ENCODE results near the gene SNURF. TPM values are rescaled to one million over a fixed set of nuclear protein-coding genes. Genes with fewer than 3 reads are reported as not detected.
"Not testable (repeated sequence)": the region's sequence is repeated elsewhere in the genome, so short reads cannot be mapped to it uniquely, and the experiment has no call there.

The SNURF gene
- total and polyA plus RNA-seq, 2 experiments from 2014 or later, result 7.2 to 12.0 TPM

DNA sequence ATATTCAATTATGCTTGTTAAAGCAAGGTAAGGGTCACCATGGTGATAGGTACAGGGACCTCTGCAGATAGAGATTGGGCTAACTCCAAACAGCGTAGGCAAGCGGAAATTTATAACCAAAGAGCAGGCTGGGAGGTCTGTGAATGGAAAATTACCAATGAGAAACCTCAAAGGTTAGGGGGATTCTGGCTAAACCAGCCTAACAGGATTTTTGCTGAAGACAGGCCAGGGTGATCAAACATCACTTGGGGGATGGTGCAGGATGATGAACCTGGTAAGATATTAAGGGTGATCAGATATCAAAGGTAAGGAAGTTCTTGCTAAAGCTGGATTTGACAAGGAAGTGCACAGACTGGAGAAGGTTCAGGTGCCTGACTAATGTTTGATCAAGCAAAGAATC is 35.3 kb upstream of the SNURF start:
- Histone ChIP-seq H3K4me2 (no peak overlapping the region), H3K4me1 (ENCODE audit: insufficient read depth) (no peaks in the 10 kb centered on the region), H3K9me3 (ENCODE audit: low read depth) (no peaks in the 10 kb centered on the region), H3K79me2 (no peaks in the 10 kb centered on the region), H3K27ac (peak overlapping the region; percentile 27), H3K4me3 (no peak overlapping the region), H3K27me3 (no peaks in the 10 kb centered on the region), H3K36me3 (replicated peaks; ENCODE audit: insufficient read depth, low read depth) (no peaks in the 10 kb centered on the region), H2AFZ (no peak overlapping the region), H4K20me1 (ENCODE audit: insufficient read depth, poor library complexity, severe bottlenecking) (no peaks in the 10 kb centered on the region), H3K9me2 (replicated peaks; ENCODE audit: insufficient read depth) (no peaks in the 10 kb centered on the region)
- no peak for TF ChIP-seq CTCF (IDR thresholded peaks at IDR 0.05; ENCODE audit: poor library complexity)
- TF ChIP-seq EZH2 (IDR thresholded peaks at IDR 0.05; ENCODE audit: borderline replicate concordance), result no peak
- TF ChIP-seq EZH2phosphoT487 (IDR thresholded peaks at IDR 0.05; ENCODE audit: low read depth, severe bottlenecking, unreplicated experiment), result no peak
- WGBS (ENCODE audit: low lambda C conversion rate, missing lambda C conversion rate), result 72% methylated on average over 2 of the region's 2 CpGs
- no peak for DNase-seq (ENCODE audit: low spot score)

DNA sequence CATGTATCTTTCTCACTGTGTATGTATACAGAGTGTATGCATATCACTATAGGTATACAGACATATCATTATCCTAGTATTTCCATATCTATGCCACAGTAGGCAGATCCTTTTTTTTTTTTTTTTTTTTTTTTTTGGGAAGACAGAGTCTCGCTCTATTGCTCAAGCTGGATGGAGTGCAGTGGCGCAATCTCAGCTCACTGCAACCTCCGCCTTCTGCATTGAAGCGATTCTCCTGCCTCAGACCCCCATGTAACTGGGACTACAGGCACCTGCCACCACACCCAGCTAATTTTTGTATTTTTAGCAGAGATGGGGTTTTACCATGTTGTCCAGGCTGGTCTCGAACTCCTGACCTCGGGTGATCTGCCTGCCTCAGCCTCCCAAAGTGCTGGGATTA is 32.0 kb upstream of the SNURF start:
- not testable (repeated sequence) for H3K9me3 ChIP-seq (ENCODE audit: low read depth); H3K4me1 ChIP-seq (ENCODE audit: insufficient read depth); H4K20me1 ChIP-seq (ENCODE audit: insufficient read depth, poor library complexity, severe bottlenecking); H2AFZ ChIP-seq; H3K27me3 ChIP-seq; H3K27ac ChIP-seq; H3K36me3 ChIP-seq (replicated peaks; ENCODE audit: insufficient read depth, low read depth); H3K79me2 ChIP-seq; H3K4me3 ChIP-seq; H3K9me2 ChIP-seq (replicated peaks; ENCODE audit: insufficient read depth); H3K4me2 ChIP-seq; DNase-seq (ENCODE audit: low spot score)
- 90% methylated on average over 6 of the region's 6 CpGs for WGBS (ENCODE audit: low lambda C conversion rate, missing lambda C conversion rate)

DNA sequence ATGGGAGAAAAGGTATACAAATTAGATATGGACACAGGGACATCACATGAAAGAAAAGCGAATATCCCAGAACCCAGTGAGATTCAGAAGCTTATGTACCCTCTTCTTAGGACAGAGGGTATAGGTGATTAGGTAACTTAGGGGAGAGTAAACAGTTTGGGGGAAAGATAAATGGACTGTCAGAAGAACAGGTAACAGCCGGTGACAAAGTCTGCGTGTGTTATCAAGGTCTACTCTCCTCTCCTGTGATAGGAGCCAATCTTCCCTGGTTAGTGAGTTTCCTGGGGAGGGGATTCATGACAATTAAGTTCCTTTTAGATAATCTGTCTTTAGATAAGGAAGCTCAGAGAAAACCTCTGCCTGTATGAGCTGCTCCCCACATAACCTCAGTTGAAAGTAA is 30.6 kb upstream of the SNURF start:
- H4K20me1 ChIP-seq (ENCODE audit: insufficient read depth, poor library complexity, severe bottlenecking), result no peaks in the 10 kb centered on the region
- H3K4me3 ChIP-seq, result no peak overlapping the region
- H3K9me2 ChIP-seq (replicated peaks; ENCODE audit: insufficient read depth), result no peaks in the 10 kb centered on the region
- TF ChIP-seq EZH2 (IDR thresholded peaks at IDR 0.05; ENCODE audit: borderline replicate concordance), result no peak
- no peak for TF ChIP-seq CTCF (IDR thresholded peaks at IDR 0.05; ENCODE audit: poor library complexity)
- TF ChIP-seq EZH2phosphoT487 (IDR thresholded peaks at IDR 0.05; ENCODE audit: low read depth, severe bottlenecking, unreplicated experiment), result no peak
- no peak overlapping the region for H3K27ac ChIP-seq
- no peak overlapping the region for H2AFZ ChIP-seq
- no peak for DNase-seq (ENCODE audit: low spot score)
- H3K27me3 ChIP-seq, result no peaks in the 10 kb centered on the region
- no peaks in the 10 kb centered on the region for H3K4me1 ChIP-seq (ENCODE audit: insufficient read depth)
- H3K79me2 ChIP-seq, result no peaks in the 10 kb centered on the region
- no peaks in the 10 kb centered on the region for H3K36me3 ChIP-seq (replicated peaks; ENCODE audit: insufficient read depth, low read depth)
- 52% methylated on average over 3 of the region's 3 CpGs for WGBS (ENCODE audit: low lambda C conversion rate, missing lambda C conversion rate)
- no peaks in the 10 kb centered on the region for H3K9me3 ChIP-seq (ENCODE audit: low read depth)
- no peak overlapping the region for H3K4me2 ChIP-seq

- no peaks in the 10 kb centered on the region for H3K36me3 ChIP-seq (replicated peaks; ENCODE audit: insufficient read depth, low read depth)
- H3K9me2 ChIP-seq (replicated peaks; ENCODE audit: insufficient read depth), result no peaks in the 10 kb centered on the region
- no peaks in the 10 kb centered on the region for H3K9me3 ChIP-seq (ENCODE audit: low read depth)
- H4K20me1 ChIP-seq (ENCODE audit: insufficient read depth, poor library complexity, severe bottlenecking), result no peaks in the 10 kb centered on the region
- TF ChIP-seq EZH2phosphoT487 (IDR thresholded peaks at IDR 0.05; ENCODE audit: low read depth, severe bottlenecking, unreplicated experiment), result no peak
- TF ChIP-seq EZH2 (IDR thresholded peaks at IDR 0.05; ENCODE audit: borderline replicate concordance), result no peak
- TF ChIP-seq CTCF (IDR thresholded peaks at IDR 0.05; ENCODE audit: poor library complexity), result no peak
- no peaks in the 10 kb centered on the region for H3K27me3 ChIP-seq
- DNase-seq (ENCODE audit: low spot score), result no peak
- WGBS (ENCODE audit: low lambda C conversion rate, missing lambda C conversion rate), result 69% methylated on average over 2 of the region's 2 CpGs
- H3K4me3 ChIP-seq, result no peak overlapping the region
- H3K27ac ChIP-seq, result no peak overlapping the region
- H3K4me1 ChIP-seq (ENCODE audit: insufficient read depth), result no peaks in the 10 kb centered on the region
- H3K4me2 ChIP-seq, result no peak overlapping the region
- H2AFZ ChIP-seq, result no peak overlapping the region
- no peaks in the 10 kb centered on the region for H3K79me2 ChIP-seq
Measured at GRCh38 chr15:24924621-24925020, 30.2 kb upstream of the SNURF start.

DNA sequence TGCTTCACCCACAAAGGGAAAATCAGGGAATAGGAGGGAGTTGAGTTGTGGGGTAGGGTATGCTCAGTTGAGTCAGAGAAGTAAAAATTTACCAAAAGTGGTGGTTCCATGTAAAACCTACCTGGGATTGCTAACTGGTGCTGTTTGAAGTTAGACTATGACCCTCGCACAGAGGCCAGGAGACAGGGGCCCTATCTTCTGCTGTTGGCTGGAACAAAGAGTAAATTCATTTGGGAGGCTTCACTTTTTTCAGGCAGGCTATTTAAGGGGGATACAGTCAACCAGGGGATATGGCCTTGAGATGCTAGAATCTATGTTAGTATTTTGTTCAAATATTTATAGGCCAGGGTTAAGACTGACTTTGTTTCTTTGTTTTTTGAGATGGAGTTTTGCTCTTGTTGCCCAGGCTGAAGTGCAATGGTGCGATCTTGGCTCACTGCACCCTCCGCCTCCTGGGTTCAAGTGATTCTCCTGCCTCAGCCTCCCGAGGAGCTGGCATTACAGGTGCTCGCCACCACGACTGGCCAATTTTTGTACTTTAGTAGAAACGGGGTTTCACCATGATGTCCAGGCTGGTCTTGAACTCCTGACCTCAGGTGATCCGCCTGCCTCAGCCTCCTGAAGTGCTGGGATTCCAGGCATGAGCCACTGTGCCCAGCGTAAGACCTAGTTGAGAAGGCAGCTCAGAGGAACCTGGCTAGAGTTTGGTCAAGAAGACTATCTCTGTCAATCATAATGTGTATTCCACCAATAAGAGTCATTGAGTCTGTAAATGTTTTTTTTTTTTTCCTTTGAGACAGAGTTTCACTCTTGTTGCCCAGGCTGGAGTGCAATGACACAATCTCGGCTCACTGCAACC is 22.7 kb upstream of the SNURF start:
- H3K27ac ChIP-seq; H3K9me2 ChIP-seq (replicated peaks; ENCODE audit: insufficient read depth); H3K4me3 ChIP-seq; H2AFZ ChIP-seq; H3K79me2 ChIP-seq; H4K20me1 ChIP-seq (ENCODE audit: insufficient read depth, poor library complexity, severe bottlenecking); DNase-seq (ENCODE audit: low spot score); H3K4me2 ChIP-seq; H3K27me3 ChIP-seq; H3K36me3 ChIP-seq (replicated peaks; ENCODE audit: insufficient read depth, low read depth); H3K4me1 ChIP-seq (ENCODE audit: insufficient read depth); H3K9me3 ChIP-seq (ENCODE audit: low read depth): not testable (repeated sequence)
- 87% methylated on average over 10 of the region's 10 CpGs for WGBS (ENCODE audit: low lambda C conversion rate, missing lambda C conversion rate)

Measured in hepatocyte (in vitro differentiated cells).